GM21390 (cell line): ENCODE results near the gene ADAMTS2.

ENCODE experiments used
- ATAC-seq: cut with Tn5 transposase; IDR thresholded peaks from one replicate; pipeline ENCODE4 v1.9.1; 2021; ENCODE audit not compliant: unreplicated experiment

The ADAMTS2 gene

GRCh38 chr5:179258001-179258921, 87.0 kb downstream of the ADAMTS2 start:
- no peak for ATAC-seq

GRCh38 chr5:179257176-179257682, 88.0 kb downstream of the ADAMTS2 start:
- ATAC-seq: no peak

GRCh38 chr5:179256328-179257175, 88.7 kb downstream of the ADAMTS2 start:
- ATAC-seq: no peak

GRCh38 chr5:179255527-179256327, 89.5 kb downstream of the ADAMTS2 start:
- ATAC-seq: no peak

- ATAC-seq: no peak
Measured at GRCh38 chr5:179254638-179255271, 90.5 kb downstream of the ADAMTS2 start.

GRCh38 chr5:179253730-179254129, 91.5 kb downstream of the ADAMTS2 start:
- no peak for ATAC-seq

GRCh38 chr5:179251276-179251969, 93.8 kb downstream of the ADAMTS2 start:
- no peak for ATAC-seq

- no peak for ATAC-seq
Measured at GRCh38 chr5:179250561-179251225, 94.6 kb downstream of the ADAMTS2 start.

- no peak for ATAC-seq
Measured at GRCh38 chr5:179246227-179246626, 99.0 kb downstream of the ADAMTS2 start.

GRCh38 chr5:179245031-179245430, 100.2 kb downstream of the ADAMTS2 start:
- ATAC-seq: no peak

- no peak for ATAC-seq
Measured at GRCh38 chr5:179244044-179244443, 101.2 kb downstream of the ADAMTS2 start.

GRCh38 chr5:179243333-179243732, 101.9 kb downstream of the ADAMTS2 start:
- ATAC-seq: no peak

GRCh38 chr5:179242676-179243075, 102.6 kb downstream of the ADAMTS2 start:
- no peak for ATAC-seq

GRCh38 chr5:179241764-179242370, 103.4 kb downstream of the ADAMTS2 start:
- no peak for ATAC-seq

GRCh38 chr5:179241175-179241574, 104.1 kb downstream of the ADAMTS2 start:
- no peak for ATAC-seq

GRCh38 chr5:179240561-179240960, 104.7 kb downstream of the ADAMTS2 start:
- ATAC-seq: no peak

- ATAC-seq: no peak
Measured at GRCh38 chr5:179239256-179240135, 105.8 kb downstream of the ADAMTS2 start.

GRCh38 chr5:179238628-179238970, 106.7 kb downstream of the ADAMTS2 start:
- no peak for ATAC-seq
